Activated B cell treated with CpG ODN at 0.5 μM for 24 hours (primary cell): Measurements from ENCODE around the gene NAA16. TPM values are rescaled to one million over a fixed set of nuclear protein-coding genes. Genes with fewer than 3 reads are reported as not detected.

ENCODE experiments used
- ATAC-seq: fragments of 200-7000 bp; cut with Tn5 transposase; one replicate; pipeline ENCODE4 v1.10.0; 2021; ENCODE audit warnings: low read depth, mild to moderate bottlenecking, moderate library complexity
- CTCF ChIA-PET: fragments of 350-600 bp; sonication (Branson Sonifier 250); formaldehyde crosslinking; loops from one replicate; lab custom pipeline; 2021; ENCODE audit warnings: antibody characterized with exemption; lab: Charles Lee
- POLR2A ChIA-PET: fragments of 350-600 bp; sonication (Branson Sonifier 250); formaldehyde crosslinking; loops from one replicate; lab custom pipeline; 2021; ENCODE audit warnings: antibody characterized with exemption; lab: Charles Lee
- DNase-seq: peaks from one replicate; pipeline ENCODE4 v3.0.0; 2022
- H3K27ac Mint-ChIP-seq: one replicate; pipeline ENCODE4 v1.8.0; 2020; ENCODE audit warnings: mixed read lengths
- H3K27me3 Mint-ChIP-seq: one replicate; pipeline ENCODE4 v1.8.0; 2021; ENCODE audit warnings: mixed read lengths
- H3K36me3 Mint-ChIP-seq: one replicate; pipeline ENCODE4 v1.8.0; 2021; ENCODE audit warnings: low read depth, mixed read lengths
- H3K4me1 Mint-ChIP-seq: one replicate; pipeline ENCODE4 v1.8.0; 2021; ENCODE audit warnings: mixed read lengths
- H3K4me3 Mint-ChIP-seq: one replicate; pipeline ENCODE4 v1.8.0; 2020; ENCODE audit warnings: mild to moderate bottlenecking, mixed read lengths
- H3K9me3 Mint-ChIP-seq: one replicate; pipeline ENCODE4 v1.8.0; 2020; ENCODE audit warnings: mixed read lengths
- intact Hi-C: fragments of 100-400 bp; cut with micrococcal nuclease; formaldehyde crosslinking; loops from one replicate; pipeline ENCODE4 v1.15.1; 2024
- total RNA-seq: library from RNA; stranded (reverse); gene quantifications from 2 replicates; pipeline ENCODE4 v1.2.3, GENCODE V29; 2022
- TF ChIP-seq, protein P1 (sequence below): fragments of 200-600 bp; IDR thresholded peaks from one replicate; pipeline ENCODE4 v1.8.0; 2022; ENCODE audit warnings: antibody characterized with exemption, mild to moderate bottlenecking

NAA16 gene
- total RNA-seq, 1 donor from 2014 or later, result 21.4 TPM

GRCh38 chr13:41282129-41282571, 28.9 kb upstream of the NAA16 start:
- CTCF ChIA-PET, result interaction anchor here (0.7 kb wide), 1 partner anchor 55 kb away, joined by 4 read pairs; no protein-coding TSS in a partner anchor
- intact Hi-C loops, result loop anchor here (1.0 to 2.0 kb wide), 2 partner anchors 19 to 29 kb away; partner anchors contain the start of genes MTRF1 and NAA16
- ATAC-seq, result peak; percentile 70
- TF ChIP-seq, protein P1, sequence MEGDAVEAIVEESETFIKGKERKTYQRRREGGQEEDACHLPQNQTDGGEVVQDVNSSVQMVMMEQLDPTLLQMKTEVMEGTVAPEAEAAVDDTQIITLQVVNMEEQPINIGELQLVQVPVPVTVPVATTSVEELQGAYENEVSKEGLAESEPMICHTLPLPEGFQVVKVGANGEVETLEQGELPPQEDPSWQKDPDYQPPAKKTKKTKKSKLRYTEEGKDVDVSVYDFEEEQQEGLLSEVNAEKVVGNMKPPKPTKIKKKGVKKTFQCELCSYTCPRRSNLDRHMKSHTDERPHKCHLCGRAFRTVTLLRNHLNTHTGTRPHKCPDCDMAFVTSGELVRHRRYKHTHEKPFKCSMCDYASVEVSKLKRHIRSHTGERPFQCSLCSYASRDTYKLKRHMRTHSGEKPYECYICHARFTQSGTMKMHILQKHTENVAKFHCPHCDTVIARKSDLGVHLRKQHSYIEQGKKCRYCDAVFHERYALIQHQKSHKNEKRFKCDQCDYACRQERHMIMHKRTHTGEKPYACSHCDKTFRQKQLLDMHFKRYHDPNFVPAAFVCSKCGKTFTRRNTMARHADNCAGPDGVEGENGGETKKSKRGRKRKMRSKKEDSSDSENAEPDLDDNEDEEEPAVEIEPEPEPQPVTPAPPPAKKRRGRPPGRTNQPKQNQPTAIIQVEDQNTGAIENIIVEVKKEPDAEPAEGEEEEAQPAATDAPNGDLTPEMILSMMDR, result no peak
- no peak overlapping the region for H3K4me3 Mint-ChIP-seq
- POLR2A ChIA-PET, result no interaction called here
- no peaks in the 10 kb centered on the region for H3K36me3 Mint-ChIP-seq
- H3K27me3 Mint-ChIP-seq, result no peaks in the 10 kb centered on the region
- H3K9me3 Mint-ChIP-seq, result no peaks in the 10 kb centered on the region
- peaks cover 10% of the 10 kb centered on the region for H3K4me1 Mint-ChIP-seq
- H3K27ac Mint-ChIP-seq, result no peak overlapping the region
- DNase-seq, result no peak

DNA sequence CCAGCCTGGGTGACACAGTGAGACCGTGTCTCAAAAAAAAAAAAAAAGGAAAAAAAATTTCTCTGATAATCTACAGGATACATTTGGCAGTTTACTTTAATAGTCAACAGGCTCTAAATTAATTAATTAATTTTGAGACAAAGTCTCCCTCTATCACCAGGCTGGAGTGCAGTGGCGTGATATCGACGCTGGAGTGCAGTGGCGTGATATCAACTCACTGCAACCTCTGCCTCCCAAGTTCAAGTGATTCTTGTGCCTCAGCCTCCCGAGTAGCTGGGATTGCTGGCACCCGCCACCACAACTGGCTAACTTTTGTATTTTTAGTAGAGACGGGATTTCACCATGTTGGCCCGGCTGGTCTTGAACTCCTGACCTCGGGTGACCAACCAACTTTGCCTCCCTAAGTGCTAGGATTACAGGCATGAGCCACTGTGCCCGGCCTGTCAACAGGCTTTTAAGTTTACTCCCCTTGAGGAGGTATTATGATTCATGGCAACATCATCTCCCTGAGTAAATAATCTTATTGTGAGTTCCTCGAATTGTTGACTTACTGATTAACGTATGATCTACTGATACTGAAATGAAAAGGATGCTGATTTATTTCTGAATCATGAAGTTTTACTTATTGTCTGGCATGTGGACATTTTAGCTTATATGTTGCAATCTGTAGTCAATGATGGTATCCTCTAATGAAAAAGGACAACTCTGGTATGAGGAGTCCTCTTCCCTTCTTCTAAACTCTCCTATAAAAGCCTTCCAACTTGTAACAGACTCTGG, 26.4 kb upstream of the NAA16 start:
- no peaks in the 10 kb centered on the region for H3K36me3 Mint-ChIP-seq
- intact Hi-C loops, result no loop called here
- TF ChIP-seq, protein P1, result no peak
- H3K4me3 Mint-ChIP-seq, result no peak overlapping the region
- no peaks in the 10 kb centered on the region for H3K9me3 Mint-ChIP-seq
- no peak overlapping the region for H3K27ac Mint-ChIP-seq
- ChIA-PET POLR2A (no interaction called here), CTCF (no interaction called here)
- no peaks in the 10 kb centered on the region for H3K27me3 Mint-ChIP-seq
- ATAC-seq (no peak), DNase-seq (no peak)
- H3K4me1 Mint-ChIP-seq, result peaks cover 10% of the 10 kb centered on the region

GRCh38 chr13:41286370-41286769, 24.7 kb upstream of the NAA16 start:
- peaks cover 10% of the 10 kb centered on the region for H3K4me1 Mint-ChIP-seq
- DNase-seq (no peak), ATAC-seq (no peak)
- H3K36me3 Mint-ChIP-seq, result peaks cover under 1% of the 10 kb centered on the region
- H3K27ac Mint-ChIP-seq, result no peak overlapping the region
- ChIA-PET CTCF (no interaction called here), POLR2A (interaction anchor here (0.6 kb wide), 1 partner anchor 21 kb away, joined by 4 read pairs; no protein-coding TSS in a partner anchor)
- H3K9me3 Mint-ChIP-seq, result peaks cover under 1% of the 10 kb centered on the region
- H3K4me3 Mint-ChIP-seq, result no peak overlapping the region
- peaks cover under 1% of the 10 kb centered on the region for H3K27me3 Mint-ChIP-seq
- TF ChIP-seq, protein P1, result no peak
- intact Hi-C loops, result no loop called here

DNA sequence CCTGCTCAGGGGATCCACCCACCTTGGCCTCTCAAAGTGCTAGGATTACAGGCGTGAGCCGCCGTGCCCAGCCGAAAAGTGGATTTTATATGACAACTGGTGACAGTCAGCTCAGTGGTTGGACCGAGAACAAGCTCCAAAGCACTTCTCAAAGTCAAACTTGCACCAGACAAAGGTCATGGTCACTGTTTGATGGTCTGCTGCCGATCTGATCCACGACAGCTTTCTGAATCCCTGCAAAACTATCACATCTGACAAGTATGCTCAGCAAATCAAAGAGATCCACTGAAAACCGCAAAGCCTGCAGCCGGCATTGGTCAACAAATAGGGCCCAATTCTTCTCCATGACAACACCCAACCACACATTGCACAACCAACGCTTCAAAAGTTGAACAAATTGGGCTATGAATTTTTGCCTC, 21.6 kb upstream of the NAA16 start:
- ChIA-PET POLR2A (no interaction called here), CTCF (no interaction called here)
- Mint-ChIP-seq H3K36me3 (peaks cover 1% of the 10 kb centered on the region), H3K27me3 (peaks cover 3% of the 10 kb centered on the region), H3K4me1 (no peaks in the 10 kb centered on the region), H3K9me3 (peaks cover 2% of the 10 kb centered on the region), H3K4me3 (no peak overlapping the region), H3K27ac (no peak overlapping the region)
- DNase-seq (no peak), ATAC-seq (no peak)
- intact Hi-C loops, result no loop called here
- TF ChIP-seq, protein P1, result no peak

- CTCF ChIA-PET, result no interaction called here
- peaks cover 1% of the 10 kb centered on the region for H3K36me3 Mint-ChIP-seq
- H3K9me3 Mint-ChIP-seq, result peaks cover 2% of the 10 kb centered on the region
- ATAC-seq, result no peak
- no peak overlapping the region for H3K27ac Mint-ChIP-seq
- no peaks in the 10 kb centered on the region for H3K4me1 Mint-ChIP-seq
- intact Hi-C loops, result no loop called here
- H3K27me3 Mint-ChIP-seq, result peaks cover 3% of the 10 kb centered on the region
- no peak overlapping the region for H3K4me3 Mint-ChIP-seq
- TF ChIP-seq, protein P1, result no peak
- DNase-seq, result no peak
- POLR2A ChIA-PET, result no interaction called here
These were observed 19.8 kb upstream of the NAA16 start for GRCh38 chr13:41291246-41291645.
